ENCODE measurements around the gene AHRR. TPM values are rescaled to one million over a fixed set of nuclear protein-coding genes. Genes with fewer than 3 reads are reported as not detected.

Gene AHRR
- total RNA-seq, 6 experiments from 2014 or later: 0.06 to 0.81 (median 0.43) TPM

DNA sequence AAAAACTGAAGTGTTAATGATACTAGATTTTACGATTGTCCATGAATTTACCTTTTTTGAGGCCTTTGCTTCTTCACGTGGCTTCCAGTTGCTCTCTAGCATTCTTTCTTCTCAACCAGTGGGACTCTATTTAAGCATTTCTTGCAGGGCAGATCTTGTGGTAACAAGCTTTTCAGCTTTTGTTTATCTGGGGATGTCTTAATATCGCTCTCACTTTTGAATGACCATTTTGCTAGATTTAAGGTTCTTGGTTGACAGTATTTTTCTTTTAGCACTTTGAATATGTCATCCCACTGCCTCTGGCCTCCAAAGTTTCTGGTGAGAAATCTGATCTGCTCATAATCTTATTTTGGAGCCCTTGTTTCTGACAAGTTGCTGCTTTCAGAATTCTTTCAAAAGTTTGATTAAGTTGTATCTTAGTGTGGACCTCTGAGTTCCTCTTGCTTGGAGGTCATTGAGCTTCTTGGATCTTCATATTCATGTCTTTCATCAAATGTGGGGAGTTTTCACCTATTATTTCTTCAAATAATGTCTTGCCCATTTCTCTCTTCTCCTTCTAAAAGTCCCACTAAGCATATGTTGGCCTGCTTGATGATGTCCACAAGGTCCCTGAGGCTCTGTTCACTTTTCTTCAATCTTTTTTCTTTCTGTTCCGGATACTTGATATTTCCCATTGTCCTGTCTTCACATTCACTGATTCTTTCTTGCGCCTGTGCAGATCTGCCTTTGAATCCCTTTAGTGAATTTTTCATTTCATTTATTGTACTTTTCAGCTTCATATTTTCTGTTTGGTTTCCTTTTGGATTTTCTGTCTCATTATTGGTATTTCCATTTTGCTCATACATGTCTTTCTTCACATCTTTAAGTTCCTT lies 130.3 kb downstream of the AHRR start:
- Histone ChIP-seq H3K4me3 (no peak overlapping the region), H3K36me3 (peaks cover 5 to 66% (median 21%) of the 10 kb centered on the region in 4 donors), H3K27me3 (no peaks in the 10 kb centered on the region), H3K4me1 (no peaks in the 10 kb centered on the region), H3K27ac (no peak overlapping the region), H3K9me3 (no peaks in the 10 kb centered on the region)
- ATAC-seq (no peak), DNase-seq (no peak)
- TF ChIP-seq, protein P1, sequence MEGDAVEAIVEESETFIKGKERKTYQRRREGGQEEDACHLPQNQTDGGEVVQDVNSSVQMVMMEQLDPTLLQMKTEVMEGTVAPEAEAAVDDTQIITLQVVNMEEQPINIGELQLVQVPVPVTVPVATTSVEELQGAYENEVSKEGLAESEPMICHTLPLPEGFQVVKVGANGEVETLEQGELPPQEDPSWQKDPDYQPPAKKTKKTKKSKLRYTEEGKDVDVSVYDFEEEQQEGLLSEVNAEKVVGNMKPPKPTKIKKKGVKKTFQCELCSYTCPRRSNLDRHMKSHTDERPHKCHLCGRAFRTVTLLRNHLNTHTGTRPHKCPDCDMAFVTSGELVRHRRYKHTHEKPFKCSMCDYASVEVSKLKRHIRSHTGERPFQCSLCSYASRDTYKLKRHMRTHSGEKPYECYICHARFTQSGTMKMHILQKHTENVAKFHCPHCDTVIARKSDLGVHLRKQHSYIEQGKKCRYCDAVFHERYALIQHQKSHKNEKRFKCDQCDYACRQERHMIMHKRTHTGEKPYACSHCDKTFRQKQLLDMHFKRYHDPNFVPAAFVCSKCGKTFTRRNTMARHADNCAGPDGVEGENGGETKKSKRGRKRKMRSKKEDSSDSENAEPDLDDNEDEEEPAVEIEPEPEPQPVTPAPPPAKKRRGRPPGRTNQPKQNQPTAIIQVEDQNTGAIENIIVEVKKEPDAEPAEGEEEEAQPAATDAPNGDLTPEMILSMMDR (IDR thresholded peaks at IDR 0.05): no peak
- TF ChIP-seq POLR2A (IDR thresholded peaks at IDR 0.05): no peak
- intact Hi-C loops (cut with DNase I): no loop called here
- 68% methylated on average over 4 of the region's 5 CpGs for WGBS (ENCODE audit: insufficient coverage, low coverage, low lambda C conversion rate, missing lambda C conversion rate)

GRCh38 chr5:452978-453710 lies 131.6 kb downstream of the AHRR start:
- Histone ChIP-seq H3K4me1 (no peaks in the 10 kb centered on the region), H3K9me3 (no peaks in the 10 kb centered on the region), H3K27me3 (no peaks in the 10 kb centered on the region), H3K36me3 (peaks cover 0 to 68% (median 15%) of the 10 kb centered on the region in 4 donors), H3K4me3 (no peak overlapping the region), H3K27ac (no peak overlapping the region)
- DNase-seq (peak; percentile 10 to 28 (median 23)), ATAC-seq (no peak)
- 94% methylated on average over 10 of the region's 17 CpGs for WGBS (ENCODE audit: insufficient coverage, low coverage, low lambda C conversion rate, missing lambda C conversion rate)
- intact Hi-C loops (cut with DNase I): no loop called here
- TF ChIP-seq, protein P1 (IDR thresholded peaks at IDR 0.05): no peak
- no peak for TF ChIP-seq POLR2A (IDR thresholded peaks at IDR 0.05)

- TF ChIP-seq, protein P1 (IDR thresholded peaks at IDR 0.05): no peak
- no peak for TF ChIP-seq POLR2A (IDR thresholded peaks at IDR 0.05)
- DNase-seq: peak; percentile 13 to 34 (median 26)
- 88% methylated on average over 8 of the region's 16 CpGs for WGBS (ENCODE audit: insufficient coverage, low coverage, low lambda C conversion rate, missing lambda C conversion rate)
- Histone ChIP-seq H3K27ac (no peak overlapping the region), H3K9me3 (no peaks in the 10 kb centered on the region), H3K4me3 (no peak overlapping the region), H3K27me3 (no peaks in the 10 kb centered on the region), H3K4me1 (no peaks in the 10 kb centered on the region), H3K36me3 (peaks cover 0 to 64% (median 12%) of the 10 kb centered on the region in 4 donors)
- ATAC-seq: no peak
- intact Hi-C loops (cut with DNase I): no loop called here
These were observed 132.4 kb downstream of the AHRR start for GRCh38 chr5:453725-454481.

GRCh38 chr5:454936-455335 lies 133.4 kb downstream of the AHRR start:
- no peaks in the 10 kb centered on the region for H3K9me3 ChIP-seq
- no peak overlapping the region for H3K4me3 ChIP-seq
- peaks cover 0 to 62% (median 10%) of the 10 kb centered on the region in 4 donors for H3K36me3 ChIP-seq
- H3K4me1 ChIP-seq: no peaks in the 10 kb centered on the region
- no peak overlapping the region for H3K27ac ChIP-seq
- intact Hi-C loops (cut with DNase I): no loop called here
- no peaks in the 10 kb centered on the region for H3K27me3 ChIP-seq
- WGBS (ENCODE audit: insufficient coverage, low coverage, low lambda C conversion rate, missing lambda C conversion rate): 86% methylated on average over 4 of the region's 11 CpGs
- ATAC-seq: no peak
- TF ChIP-seq, protein P1 (IDR thresholded peaks at IDR 0.05): no peak
- TF ChIP-seq POLR2A (IDR thresholded peaks at IDR 0.05): no peak
- peak; percentile 11 to 39 (median 37) for DNase-seq
